Hematopoietic multipotent progenitor cell treated with erythropoietin and hydrocortisone succinate and interleukin-3 and kit ligand, for 4 days (in vitro differentiated cells): Measurements from ENCODE around the gene OR51M1.
"Not testable (repeated sequence)": the region's sequence is repeated elsewhere in the genome, so short reads cannot be mapped to it uniquely, and the experiment has no call there.

Experiments used
- DNase-seq: peaks from one replicate; pipeline ENCODE4 v3.0.0-alpha.2; 2015

The OR51M1 gene

GRCh38 chr11:5383576-5383975 lies at the start of gene OR51M1:
TSS of gene OR51M1 (plus strand) at chr11:5383812. CDS start at chr11:5389399, 5,587 bp downstream.
- no peak for DNase-seq

- DNase-seq, result peak; percentile 81
Observed at GRCh38 chr11:5335170-5335569, 48.4 kb upstream of the OR51M1 start.

GRCh38 chr11:5336331-5336730 lies 47.3 kb upstream of the OR51M1 start:
- DNase-seq, result no peak

GRCh38 chr11:5337253-5337652 lies 46.4 kb upstream of the OR51M1 start:
- not testable (repeated sequence) for DNase-seq

- no peak for DNase-seq
Observed at GRCh38 chr11:5339771-5340322, 43.8 kb upstream of the OR51M1 start.

- DNase-seq, result no peak
Observed at GRCh38 chr11:5343474-5344335, 39.9 kb upstream of the OR51M1 start, which contains the start of gene OR51B5. TSS of gene OR51B5 (minus strand) at chr11:5343524. CDS start at chr11:5343524, 0 bp downstream.

GRCh38 chr11:5345831-5346230 lies 37.8 kb upstream of the OR51M1 start:
- no peak for DNase-seq

GRCh38 chr11:5348551-5349194 lies 34.9 kb upstream of the OR51M1 start:
- peak; percentile 39 for DNase-seq

GRCh38 chr11:5349550-5349949 lies 34.1 kb upstream of the OR51M1 start:
- no peak for DNase-seq

- DNase-seq, result no peak
Observed at GRCh38 chr11:5351208-5351607, 32.4 kb upstream of the OR51M1 start, which contains the start of gene OR51B6. TSS of gene OR51B6 (plus strand) at chr11:5351508. CDS start at chr11:5351508, 0 bp downstream.

GRCh38 chr11:5356031-5356430 lies 27.6 kb upstream of the OR51M1 start:
- not testable (repeated sequence) for DNase-seq

- no peak for DNase-seq
Observed at GRCh38 chr11:5362017-5362625, 21.5 kb upstream of the OR51M1 start.

GRCh38 chr11:5363679-5364078 lies 19.9 kb upstream of the OR51M1 start:
- no peak for DNase-seq

GRCh38 chr11:5364214-5364613 lies 19.4 kb upstream of the OR51M1 start:
- no peak for DNase-seq

GRCh38 chr11:5366365-5366764 lies 17.2 kb upstream of the OR51M1 start:
- not testable (repeated sequence) for DNase-seq

- no peak for DNase-seq
Observed at GRCh38 chr11:5366856-5367255, 16.8 kb upstream of the OR51M1 start.

- no peak for DNase-seq
Observed at GRCh38 chr11:5367448-5368074, 16.1 kb upstream of the OR51M1 start.

GRCh38 chr11:5368502-5369043 lies 15.0 kb upstream of the OR51M1 start:
- no peak for DNase-seq

GRCh38 chr11:5369789-5370188 lies 13.8 kb upstream of the OR51M1 start:
- DNase-seq, result peak; percentile 84

GRCh38 chr11:5380740-5381342 lies 2.8 kb upstream of the OR51M1 start:
- peak; percentile 86 for DNase-seq

- no peak for DNase-seq
Observed at GRCh38 chr11:5384335-5384734, 723 bp downstream of the OR51M1 start.

GRCh38 chr11:5390210-5390609 lies 6.6 kb downstream of the OR51M1 start:
- peak; percentile 30 for DNase-seq
